GM12875 (cell line): ENCODE data around the gene NRG2.

Source experiments
- H3K4me3 ChIP-seq: one replicate; pipeline ENCODE4 v1.5.1; 2011; ENCODE audit warnings: low read depth, low read length, control low read depth
- TF ChIP-seq, protein P1 (sequence below): IDR thresholded peaks from 2 replicates; pipeline ENCODE4 v1.5.1; 2011; ENCODE audit warnings: low read depth, mild to moderate bottlenecking, control low read depth, inconsistent platforms, low read length, moderate library complexity, borderline replicate concordance; ENCODE audit not compliant: insufficient read depth

The NRG2 gene

DNA sequence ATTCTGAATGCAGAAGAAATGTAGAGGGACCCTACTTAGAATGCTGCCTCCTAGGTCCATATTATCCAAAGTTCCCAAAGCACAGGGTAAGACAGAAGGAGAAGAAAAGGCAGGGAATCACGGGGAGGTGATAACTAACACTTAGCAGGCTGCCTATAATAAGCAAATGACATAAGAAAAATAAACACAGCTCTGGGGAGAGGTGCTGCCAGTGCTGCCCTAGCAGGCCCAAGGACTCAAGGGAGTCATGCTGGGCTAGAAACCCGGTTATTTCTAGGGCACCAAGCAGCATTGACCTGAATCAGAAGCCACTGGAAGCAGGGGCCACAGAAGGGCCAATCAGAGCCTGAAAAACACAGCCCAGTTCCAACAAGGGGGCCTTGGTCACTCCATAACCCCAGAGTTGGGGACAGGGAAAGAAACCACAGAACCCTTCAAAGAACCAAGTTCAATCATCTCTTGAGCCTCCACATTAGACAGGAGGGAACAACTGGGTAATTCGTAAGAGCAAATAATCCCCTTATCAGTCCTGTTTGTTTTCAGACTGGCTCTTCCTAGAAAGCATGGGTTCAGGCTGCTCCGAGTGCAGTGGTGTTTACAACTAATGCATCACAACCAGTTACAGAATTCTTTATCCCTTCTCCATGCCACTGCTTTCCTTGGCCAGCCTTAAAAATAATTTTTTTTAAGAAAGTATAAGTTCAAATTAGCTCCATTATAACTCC lies 24.0 kb downstream of the NRG2 start:
- H3K4me3 ChIP-seq: no peak overlapping the region
- TF ChIP-seq, protein P1, sequence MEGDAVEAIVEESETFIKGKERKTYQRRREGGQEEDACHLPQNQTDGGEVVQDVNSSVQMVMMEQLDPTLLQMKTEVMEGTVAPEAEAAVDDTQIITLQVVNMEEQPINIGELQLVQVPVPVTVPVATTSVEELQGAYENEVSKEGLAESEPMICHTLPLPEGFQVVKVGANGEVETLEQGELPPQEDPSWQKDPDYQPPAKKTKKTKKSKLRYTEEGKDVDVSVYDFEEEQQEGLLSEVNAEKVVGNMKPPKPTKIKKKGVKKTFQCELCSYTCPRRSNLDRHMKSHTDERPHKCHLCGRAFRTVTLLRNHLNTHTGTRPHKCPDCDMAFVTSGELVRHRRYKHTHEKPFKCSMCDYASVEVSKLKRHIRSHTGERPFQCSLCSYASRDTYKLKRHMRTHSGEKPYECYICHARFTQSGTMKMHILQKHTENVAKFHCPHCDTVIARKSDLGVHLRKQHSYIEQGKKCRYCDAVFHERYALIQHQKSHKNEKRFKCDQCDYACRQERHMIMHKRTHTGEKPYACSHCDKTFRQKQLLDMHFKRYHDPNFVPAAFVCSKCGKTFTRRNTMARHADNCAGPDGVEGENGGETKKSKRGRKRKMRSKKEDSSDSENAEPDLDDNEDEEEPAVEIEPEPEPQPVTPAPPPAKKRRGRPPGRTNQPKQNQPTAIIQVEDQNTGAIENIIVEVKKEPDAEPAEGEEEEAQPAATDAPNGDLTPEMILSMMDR: no peak

DNA sequence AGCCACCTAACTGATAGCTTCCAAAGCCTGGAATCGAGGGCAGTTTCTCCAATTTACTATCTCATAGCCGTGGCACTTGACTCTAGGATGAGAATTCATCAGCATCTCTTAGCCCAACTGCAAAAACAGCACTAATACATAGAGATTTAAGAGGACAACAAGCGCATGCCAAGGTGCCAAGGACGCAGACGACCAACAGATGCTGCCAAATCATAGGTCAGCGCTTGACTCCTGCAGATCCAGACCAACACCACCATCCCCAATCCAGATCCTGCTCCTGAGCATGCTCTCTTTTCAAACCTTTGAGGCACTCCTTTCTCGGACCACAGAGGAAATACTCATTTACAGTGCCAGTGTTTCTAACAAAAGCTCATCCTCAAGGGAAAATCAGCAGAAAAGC lies 24.6 kb downstream of the NRG2 start:
- H3K4me3 ChIP-seq: no peak overlapping the region
- TF ChIP-seq, protein P1: no peak

DNA sequence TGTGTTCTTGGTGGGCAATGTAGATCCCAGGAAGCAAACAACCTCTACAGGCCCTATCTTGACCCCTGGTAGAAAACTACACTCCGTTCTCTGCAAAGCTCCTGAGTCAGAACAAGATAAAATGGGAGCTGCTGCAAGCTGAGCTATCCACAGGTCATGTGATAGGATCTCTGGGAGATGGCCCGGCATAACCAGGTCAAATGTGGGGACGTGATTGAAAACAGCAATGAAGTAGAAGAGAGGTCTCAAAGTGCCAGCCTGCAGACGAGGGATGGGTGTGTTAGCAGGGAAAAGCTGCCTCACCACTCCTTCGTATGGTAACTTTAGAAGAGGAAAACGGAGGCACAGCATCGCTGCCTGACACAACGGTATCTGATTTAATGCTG lies 25.0 kb downstream of the NRG2 start:
- TF ChIP-seq, protein P1: no peak

DNA sequence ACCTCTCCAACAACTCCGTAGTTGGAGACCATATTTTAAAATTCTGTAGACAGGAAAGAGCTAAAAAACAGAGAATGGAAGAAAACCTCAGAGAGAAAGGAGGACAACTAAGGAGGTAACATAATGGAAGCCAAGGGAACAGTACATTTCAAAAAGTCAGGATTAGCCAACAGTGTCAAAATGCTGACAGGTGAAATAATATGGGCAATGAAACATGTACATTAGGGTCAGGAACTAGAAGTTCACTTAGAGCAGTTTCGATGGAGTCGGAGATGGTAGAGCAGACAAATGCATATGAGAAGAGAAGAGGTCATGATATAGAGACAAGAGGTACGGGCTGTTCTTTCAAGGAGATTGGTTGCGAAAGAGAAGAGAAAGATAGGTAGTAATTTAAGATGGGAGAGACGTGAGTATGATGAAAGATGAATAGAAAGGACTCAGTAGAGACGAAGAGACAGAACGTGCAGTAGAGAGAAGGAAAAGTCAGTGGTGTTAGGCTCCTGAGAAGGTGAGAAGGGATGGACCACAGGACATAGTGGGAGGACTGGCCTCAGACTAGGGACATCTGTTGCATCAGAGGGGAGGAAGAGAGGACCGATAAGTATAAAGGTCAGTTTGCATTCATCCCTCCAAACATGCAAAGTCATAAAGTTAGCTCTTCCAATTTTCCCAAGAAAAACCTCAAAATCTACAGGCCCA lies 25.6 kb downstream of the NRG2 start:
- TF ChIP-seq, protein P1: no peak
- H3K4me3 ChIP-seq: no peak overlapping the region

More for the DNA sequence above, 25.0 kb downstream of the NRG2 start:
- H3K4me3 ChIP-seq: no peak overlapping the region

DNA sequence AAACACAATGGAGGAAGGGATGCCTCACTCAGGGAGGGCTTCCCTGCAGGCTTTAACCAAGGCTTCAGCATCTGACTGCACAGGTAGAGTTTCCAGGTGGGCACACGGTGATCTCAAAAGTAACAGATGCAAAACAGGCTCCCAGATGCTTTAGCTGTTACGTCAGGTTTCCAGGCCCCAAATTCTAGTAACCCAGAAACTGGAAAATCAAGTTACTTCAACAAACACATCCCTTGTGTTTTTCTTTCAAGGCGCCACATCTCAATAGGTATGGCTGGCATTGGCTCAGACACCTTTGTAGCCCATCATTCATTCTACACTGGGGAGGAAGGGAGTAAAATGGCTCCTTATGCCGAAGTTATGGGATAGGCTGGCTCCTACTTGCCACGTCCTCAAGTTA lies 27.4 kb downstream of the NRG2 start:
- no peak overlapping the region for H3K4me3 ChIP-seq
- TF ChIP-seq, protein P1: no peak

DNA sequence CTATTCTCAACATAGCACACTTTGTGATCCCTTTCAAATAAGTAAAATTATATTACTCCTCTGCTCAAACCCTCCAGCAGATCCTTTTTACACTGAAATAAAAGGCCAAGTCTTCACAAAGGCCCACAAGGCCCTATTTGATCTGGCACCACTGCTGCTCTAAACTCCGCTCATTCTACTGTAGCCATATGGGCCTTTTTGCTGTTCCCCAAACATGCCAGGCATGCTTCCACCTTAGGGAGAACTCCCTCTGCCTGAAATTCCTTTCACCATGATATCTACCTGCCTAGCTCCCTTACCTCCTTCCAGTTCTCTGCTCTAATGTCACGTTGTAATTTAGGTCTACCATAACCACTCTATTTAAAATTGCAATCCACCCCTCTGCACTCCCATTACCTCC lies 28.3 kb downstream of the NRG2 start:
- TF ChIP-seq, protein P1: no peak
- no peak overlapping the region for H3K4me3 ChIP-seq

DNA sequence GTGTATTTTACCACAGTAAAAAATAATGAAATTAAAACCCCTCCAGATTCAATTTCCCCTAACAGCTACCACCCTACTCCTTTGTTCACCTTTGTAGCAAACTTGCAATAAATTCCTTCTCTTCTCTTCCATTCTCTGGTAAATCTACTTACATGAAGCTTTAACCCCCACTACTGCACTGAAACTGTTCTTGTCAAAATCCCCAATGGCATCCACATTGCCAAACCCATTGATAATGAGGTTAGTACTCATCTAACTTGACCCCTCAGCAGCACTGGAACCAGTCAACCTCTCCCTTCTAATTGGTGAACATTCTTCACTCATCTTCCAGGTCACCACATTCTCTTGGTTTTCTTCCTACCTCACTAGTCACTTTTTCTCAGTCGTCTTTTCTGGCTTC lies 29.6 kb downstream of the NRG2 start:
- H3K4me3 ChIP-seq: no peak overlapping the region
- TF ChIP-seq, protein P1: no peak
